CD4-positive, alpha-beta T cell treated with Interleukin-6 for 4 hours (primary cell): ENCODE measurements around the gene COMMD2.

ENCODE experiments used
- DNase-seq: peaks from one replicate; pipeline ENCODE4 v3.0.0-alpha.2; 2020; ENCODE audit warnings: mixed read lengths

Gene COMMD2

DNA sequence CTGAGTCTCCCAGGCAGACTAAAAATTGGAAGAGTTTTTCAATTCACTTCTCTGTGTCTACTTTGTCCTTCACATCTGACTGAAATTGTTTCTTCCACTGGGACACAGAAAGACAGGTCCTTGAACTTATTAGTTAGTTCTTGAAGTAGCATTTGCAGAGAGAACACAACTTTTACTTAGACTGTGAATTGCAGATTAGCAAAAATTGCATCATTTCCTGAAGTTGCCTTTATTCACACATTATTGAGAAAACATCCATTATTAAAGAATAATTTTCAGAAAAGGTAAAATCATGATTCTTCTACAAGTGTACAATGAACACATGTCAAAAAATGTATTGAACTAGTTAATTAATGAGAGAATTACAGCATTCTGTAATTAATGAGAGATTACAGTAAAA is 1.4 kb upstream of the COMMD2 start:
- DNase-seq = no peak

- DNase-seq = no peak
These were observed 473 bp upstream of the COMMD2 start for GRCh38 chr3:149752788-149753136.

- DNase-seq = no peak
These were observed 738 bp downstream of the COMMD2 start for GRCh38 chr3:149751551-149751950.

DNA sequence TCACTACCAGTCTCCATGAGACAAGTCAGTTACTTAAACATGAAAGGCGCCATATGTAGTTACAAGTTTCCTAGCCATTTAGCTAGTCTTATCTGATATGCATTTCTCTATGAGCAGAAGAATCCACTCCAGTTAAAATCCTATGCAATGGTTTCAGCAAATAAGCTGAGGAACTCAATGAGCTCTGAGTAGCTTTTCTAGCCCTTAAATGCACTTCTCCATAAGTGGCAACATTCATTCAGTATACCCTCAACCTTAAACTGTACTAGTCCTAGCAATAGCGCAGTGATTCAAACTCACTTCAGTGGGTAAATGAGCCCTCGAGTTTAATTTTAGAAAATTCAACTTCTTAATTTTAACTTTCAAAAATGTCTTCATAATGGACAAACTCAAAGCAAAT is 7.7 kb downstream of the COMMD2 start:
- DNase-seq = no peak

DNA sequence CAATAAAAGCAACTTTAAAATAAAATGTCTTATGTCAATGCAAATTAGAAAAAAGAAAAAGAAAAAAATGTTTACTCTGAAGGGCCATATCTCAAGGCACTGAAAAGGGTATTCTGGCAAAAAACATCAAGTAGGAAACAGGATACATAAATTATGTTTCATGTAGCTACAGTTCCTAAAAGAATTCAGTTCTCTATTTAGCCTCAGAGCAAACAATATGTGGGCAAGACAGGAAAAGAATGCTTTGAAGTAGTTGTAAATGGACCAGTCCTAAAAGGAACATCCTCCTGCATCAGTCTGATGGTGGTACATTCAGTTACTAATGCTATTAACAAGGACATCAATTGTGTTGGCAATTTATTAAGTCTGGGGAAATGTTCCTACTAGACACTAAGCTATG is 8.1 kb downstream of the COMMD2 start:
- no peak for DNase-seq

- DNase-seq = no peak
These were observed 12.9 kb downstream of the COMMD2 start for GRCh38 chr3:149739396-149739795.

DNA sequence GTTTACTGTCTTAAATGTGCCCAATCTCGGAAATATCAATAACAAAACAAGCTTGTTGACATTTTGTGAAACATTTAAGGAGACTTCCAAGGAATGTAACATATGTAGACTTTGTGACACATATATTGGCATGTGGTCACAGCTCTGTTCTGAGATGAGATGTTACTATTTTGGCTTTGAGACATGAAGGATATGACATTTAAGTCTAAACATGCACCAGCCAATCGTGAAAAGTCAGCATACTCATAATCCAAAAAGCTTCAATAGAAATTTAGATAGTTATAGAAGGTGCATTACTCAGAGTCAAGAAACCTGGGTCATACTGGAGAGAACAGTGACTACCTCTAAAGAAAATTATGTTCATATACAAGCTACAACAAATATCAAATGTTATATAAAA is 13.4 kb downstream of the COMMD2 start:
- no peak for DNase-seq

- DNase-seq = no peak
These were observed 15.4 kb downstream of the COMMD2 start for GRCh38 chr3:149736953-149737205.

DNA sequence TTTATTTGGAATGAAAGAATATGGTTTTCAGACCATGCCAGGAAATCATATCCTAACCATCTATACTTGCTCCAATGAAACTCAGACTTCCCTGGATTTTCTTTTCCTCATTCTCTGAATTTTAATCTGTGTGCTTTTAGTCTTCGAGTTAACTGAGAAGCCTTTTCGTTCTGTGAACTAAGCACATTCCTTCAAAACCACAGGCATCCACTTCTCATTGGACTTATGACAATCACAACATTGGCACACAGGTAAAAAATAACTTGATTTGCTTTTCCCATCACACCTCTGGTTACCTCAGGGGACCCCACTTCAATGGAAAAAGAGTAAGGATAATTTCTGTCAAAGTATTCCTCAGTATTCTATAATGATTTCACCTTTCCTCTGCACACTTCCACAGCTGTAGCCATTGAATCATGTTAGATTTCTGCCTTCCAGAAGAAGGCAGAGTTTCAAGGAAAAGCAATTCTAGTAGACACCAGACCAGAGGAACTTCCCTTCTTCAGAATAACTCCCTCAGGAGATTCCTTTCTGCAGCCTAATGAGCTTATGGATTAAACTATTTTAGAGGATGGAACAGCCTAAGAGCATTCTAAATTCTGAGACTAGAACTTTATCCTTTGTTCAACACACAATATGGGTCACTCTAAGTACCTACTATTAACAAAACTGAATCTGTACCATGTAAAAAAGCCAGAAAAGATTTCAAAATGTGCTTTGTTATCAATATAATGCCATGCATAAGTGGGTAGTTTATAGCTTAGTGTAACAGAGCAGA is 15.9 kb downstream of the COMMD2 start:
- DNase-seq = no peak

- DNase-seq = no peak
These were observed 20.1 kb downstream of the COMMD2 start for GRCh38 chr3:149732234-149732633.

- no peak for DNase-seq
These were observed 24.6 kb downstream of the COMMD2 start for GRCh38 chr3:149727656-149728055.

DNA sequence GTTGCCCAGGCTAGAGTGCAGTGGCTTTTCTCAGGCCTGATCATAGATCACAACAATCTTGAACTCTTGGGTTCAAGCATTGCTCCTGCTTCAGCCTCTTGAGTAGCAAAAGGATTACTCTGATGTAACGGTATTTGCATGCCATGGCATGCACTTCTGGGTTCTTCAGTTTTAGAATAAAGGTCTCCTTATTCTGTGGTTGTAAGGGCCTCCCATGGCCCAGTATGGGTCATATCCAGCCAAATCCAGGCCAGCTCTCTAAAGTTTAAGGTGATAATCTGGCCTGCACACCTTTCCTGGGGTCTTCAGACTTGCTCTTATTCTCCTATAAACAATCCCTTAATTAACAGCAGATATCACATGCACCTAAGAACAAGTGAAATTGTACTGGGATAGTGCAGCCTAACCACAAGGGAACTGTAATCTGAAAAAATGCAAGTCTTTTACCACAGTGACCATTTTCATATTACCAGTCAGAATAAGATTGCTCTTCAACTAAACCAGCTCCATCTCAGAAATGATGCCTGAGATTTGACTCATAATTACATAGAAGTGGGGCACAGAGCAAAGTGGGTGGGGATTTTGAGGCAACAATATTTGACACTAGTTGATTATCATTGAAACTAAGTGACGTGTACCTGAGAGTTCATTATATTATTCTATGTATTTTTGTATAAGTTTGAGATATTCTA is 25.4 kb downstream of the COMMD2 start:
- DNase-seq = no peak

DNA sequence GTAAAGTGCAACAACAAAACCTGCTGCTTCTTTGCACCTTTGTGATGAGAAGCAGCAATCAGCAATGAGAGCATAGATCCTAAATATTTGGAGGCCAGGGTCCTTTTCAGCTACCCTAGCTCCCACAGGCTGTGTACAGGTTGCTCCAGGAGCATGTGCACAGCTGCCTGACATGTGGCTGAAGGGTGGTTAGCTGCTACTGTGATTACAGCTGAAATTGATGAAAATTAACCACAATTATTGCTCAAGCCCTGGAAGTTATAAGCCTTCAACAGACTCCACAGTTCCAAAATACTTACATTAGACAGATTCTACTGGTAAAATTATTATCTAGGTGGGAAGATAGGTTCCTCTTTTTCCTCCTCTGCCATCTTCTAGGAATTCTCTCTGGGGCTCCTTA is 28.5 kb downstream of the COMMD2 start:
- no peak for DNase-seq

GRCh38 chr3:149720918-149721317 is 31.4 kb downstream of the COMMD2 start:
- no peak for DNase-seq

- DNase-seq = no peak
These were observed 34.8 kb downstream of the COMMD2 start for GRCh38 chr3:149717391-149718056.

DNA sequence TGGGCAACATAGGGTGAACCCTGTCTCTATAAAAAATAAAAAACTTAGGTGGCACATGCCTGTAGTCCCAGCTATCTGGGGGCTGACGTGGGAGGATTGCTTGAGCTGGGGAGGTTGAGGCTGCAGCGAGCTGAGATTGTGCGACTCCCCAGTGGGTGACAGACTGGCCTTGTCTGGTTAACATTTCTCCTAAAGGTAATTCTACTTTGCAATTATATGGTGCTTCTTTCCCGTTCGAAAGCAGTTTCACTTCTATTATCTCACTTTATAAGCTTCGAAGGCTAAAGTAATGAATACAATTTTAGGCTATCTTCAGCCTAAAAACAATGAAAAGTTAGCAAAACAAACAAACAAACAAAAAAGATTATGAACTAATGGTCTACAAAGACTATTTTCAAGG is 35.3 kb downstream of the COMMD2 start:
- DNase-seq = no peak

GRCh38 chr3:149715247-149715646 is 37.0 kb downstream of the COMMD2 start:
- DNase-seq = no peak

DNA sequence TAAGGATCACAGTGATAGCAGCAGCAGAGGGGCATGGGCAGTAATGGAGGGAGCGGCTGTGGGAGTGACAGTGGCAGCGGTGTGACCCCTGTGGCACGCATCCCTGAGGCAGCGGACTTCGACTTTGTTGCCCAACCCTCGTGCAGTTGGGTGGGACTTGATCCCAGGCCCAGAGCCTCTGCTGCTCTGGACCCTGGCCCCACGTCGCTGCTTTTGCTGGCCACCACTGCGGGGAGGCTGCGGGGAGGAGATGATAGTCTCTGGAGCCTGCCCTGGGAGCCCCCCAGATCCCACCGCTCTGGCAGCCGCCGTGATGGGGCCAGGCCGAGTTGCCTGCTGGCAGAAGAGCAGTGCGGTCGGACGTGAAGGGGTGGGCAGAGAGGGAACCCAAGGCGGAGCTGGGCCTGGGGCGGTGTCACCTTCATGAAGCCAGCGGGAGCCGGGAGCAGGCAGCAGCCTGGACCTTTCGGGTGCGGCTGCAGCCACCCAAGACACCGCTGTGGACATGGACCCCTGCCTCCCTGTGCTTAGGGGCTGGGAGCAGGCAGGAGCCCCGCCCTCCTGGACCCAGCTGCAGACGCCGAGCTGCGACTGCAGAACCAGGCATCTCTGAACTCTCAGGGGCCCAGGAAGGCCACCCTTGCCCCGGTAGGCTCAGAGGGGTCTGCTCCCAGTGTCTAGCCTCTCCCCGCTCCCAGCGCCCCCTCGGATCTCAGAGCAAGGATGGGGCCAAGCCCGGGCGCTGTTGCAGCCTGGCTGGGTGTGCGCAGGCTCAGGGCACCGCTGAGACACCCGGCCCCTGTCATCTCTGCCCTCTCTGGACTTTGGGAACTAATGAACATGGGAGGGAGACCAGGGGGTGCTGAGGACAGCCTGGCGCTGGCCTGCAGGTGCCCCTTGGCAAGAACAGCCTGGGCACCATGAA is 38.3 kb downstream of the COMMD2 start:
- no peak for DNase-seq

GRCh38 chr3:149706905-149707304 is 45.4 kb downstream of the COMMD2 start:
- DNase-seq = no peak

DNA sequence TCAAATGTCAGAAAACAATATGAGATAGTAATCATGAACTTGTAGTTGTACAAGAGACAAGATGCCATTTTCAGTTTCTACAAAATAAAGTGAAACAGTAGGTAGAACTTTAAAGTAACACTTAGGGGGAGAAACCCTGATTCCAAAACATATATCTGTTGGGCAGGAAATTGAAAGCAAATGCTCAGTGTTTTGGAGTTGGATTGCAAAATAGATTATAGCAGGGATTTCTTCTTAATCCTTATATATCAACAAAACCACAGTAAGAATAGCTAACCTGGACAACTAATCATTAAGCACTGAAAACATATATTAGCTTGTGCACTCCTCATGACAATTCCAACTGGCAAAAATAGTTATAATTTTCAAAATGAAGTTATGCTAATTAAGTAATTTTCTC is 46.9 kb downstream of the COMMD2 start:
- DNase-seq = no peak

GRCh38 chr3:149703466-149703865 is 48.8 kb downstream of the COMMD2 start:
- DNase-seq = no peak

DNA sequence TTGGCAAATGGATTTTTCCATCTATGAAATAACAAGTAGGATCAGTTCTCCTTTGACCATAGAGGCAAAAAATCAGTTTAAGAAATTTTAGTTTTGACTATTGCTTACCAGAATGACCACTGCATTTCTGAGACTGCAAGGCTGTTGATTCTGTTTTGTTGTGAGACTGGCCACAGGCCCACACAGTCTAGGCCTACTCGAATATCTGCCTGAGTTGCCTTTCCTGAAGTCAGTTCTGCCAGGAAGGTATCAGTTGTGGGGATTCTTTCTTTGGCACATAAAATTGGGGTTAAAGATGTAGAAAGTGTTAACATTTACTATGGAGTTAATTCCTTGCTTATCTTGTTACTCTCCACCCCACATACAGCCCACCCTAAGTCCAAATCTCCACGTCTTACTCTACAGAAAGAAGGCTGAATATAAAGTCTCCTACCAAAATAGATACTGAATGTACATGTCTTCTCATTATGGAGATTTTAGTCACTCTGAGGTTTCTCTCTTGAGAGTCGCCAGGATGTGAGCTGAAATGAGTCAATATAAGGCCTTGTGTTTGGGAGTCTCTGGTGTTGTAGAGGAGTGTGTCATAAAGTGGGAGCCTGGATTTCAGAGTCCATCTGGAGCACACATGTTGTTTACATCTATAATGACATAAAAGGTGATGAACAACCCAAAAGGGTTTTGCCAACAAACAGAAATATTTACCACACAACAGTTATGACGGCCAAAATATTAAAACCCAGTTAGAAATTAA is 49.4 kb downstream of the COMMD2 start:
- no peak for DNase-seq

GRCh38 chr3:149701977-149702350 is 50.3 kb downstream of the COMMD2 start:
- DNase-seq = no peak
